GM12891 (cell line): ENCODE results near the gene AK5. TPM values are rescaled to one million over a fixed set of nuclear protein-coding genes. Genes with fewer than 3 reads are reported as not detected.

ENCODE experiments used
- DNase-seq: peaks from one replicate; pipeline ENCODE4 v3.0.0; 2011; ENCODE audit warnings: low spot score; ENCODE audit not compliant: insufficient read length
- FAIRE-seq: peaks from 2 replicates; lab custom pipeline; 2011; peaks lifted over from hg19 to GRCh38; lab: Jason Lieb, UNC
- PAX5 ChIP-seq: IDR thresholded peaks from 2 replicates; pipeline ENCODE4 v1.6.1; 2011; ENCODE audit warnings: low read length, moderate library complexity, mild to moderate bottlenecking; ENCODE audit not compliant: insufficient read depth, severe bottlenecking
- POLR2A ChIP-seq: IDR thresholded peaks from 2 replicates; pipeline ENCODE4 v1.6.1; 2011; ENCODE audit warnings: low read depth, low read length, control low read depth
- POLR2AphosphoS5 ChIP-seq: IDR thresholded peaks from 2 replicates; pipeline ENCODE4 v1.6.1; 2011; ENCODE audit warnings: low read depth, low read length, control low read depth
- POU2F2 ChIP-seq: IDR thresholded peaks from 2 replicates; pipeline ENCODE4 v1.6.1; 2011; ENCODE audit warnings: low read depth, mild to moderate bottlenecking, control low read depth, low read length, moderate library complexity
- SPI1 ChIP-seq: IDR thresholded peaks from 2 replicates; pipeline ENCODE4 v1.6.1; 2011; ENCODE audit warnings: low read depth, low read length, control low read depth
- TAF1 ChIP-seq: IDR thresholded peaks from 2 replicates; pipeline ENCODE4 v1.6.1; 2011; ENCODE audit warnings: low read depth, low read length, control low read depth
- polyA plus RNA-seq: library from polyadenylated mRNA; unstranded; fragments of >200 nt; gene quantifications from one replicate; pipeline ENCODE4 v1.2.1, GENCODE V29; 2012; ENCODE audit warnings: low read depth, missing spikeins, inconsistent platforms; ENCODE audit not compliant: missing spikeins

Gene AK5
- not detected for polyA plus RNA-seq

- TF ChIP-seq PAX5 (no peak), POLR2AphosphoS5 (no peak), POLR2A (no peak), POU2F2 (no peak), TAF1 (no peak), SPI1 (no peak)
- FAIRE-seq, result peak; percentile 45
- DNase-seq, result peak; percentile 47
These were observed at the start of gene AK5 for GRCh38 chr1:77281491-77282186. TSS of gene AK5 (plus strand) at chr1:77282019. CDS start at chr1:77282314, 295 bp downstream.

- FAIRE-seq (no peak), DNase-seq (no peak)
- no peak for TF ChIP-seq SPI1
- no peak for TF ChIP-seq POLR2A
- no peak for TF ChIP-seq POU2F2
- TF ChIP-seq TAF1, result no peak
- no peak for TF ChIP-seq POLR2AphosphoS5
- TF ChIP-seq PAX5, result no peak
These were observed 49.0 kb upstream of the AK5 start for GRCh38 chr1:77232829-77233228.

DNA sequence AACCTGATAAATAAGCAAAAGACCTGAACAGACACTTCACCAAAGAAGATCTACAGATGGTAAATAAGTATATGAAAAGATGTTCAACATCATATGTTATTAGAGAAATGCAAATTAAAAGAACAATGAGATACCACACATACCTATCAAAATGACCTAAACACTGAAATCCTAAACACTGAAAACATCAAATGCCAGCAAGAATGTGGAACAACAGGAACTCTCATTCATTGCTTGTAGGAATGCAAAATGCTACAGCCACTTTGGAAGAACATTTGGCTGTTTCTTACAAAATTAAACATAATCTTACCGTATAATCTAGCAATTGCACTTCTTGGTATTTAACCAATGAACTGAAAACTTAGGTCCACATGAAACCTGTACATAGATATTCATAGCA lies 47.7 kb upstream of the AK5 start:
- FAIRE-seq, result no peak

DNA sequence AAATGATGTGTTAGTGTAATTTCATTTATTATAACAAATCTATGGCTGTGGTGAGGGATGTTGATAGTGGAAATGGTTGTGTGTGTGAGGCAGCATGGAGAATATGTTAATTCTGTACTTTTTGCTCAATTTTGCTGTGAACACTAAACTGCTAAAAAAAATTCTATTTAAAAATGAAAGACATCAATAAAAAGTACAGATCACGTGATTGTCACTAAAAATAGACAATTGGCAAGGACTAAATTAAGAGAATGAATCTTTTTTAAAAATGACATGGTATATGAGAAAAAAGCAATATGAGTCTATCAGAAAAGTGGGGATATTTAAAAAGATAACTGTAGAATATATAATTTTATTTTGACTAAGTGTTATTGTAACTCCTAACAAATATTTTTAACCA lies 46.9 kb upstream of the AK5 start:
- no peak for FAIRE-seq
- TF ChIP-seq POLR2A (no peak), TAF1 (no peak), SPI1 (no peak), POU2F2 (no peak), POLR2AphosphoS5 (no peak), PAX5 (no peak)
- DNase-seq, result no peak

More for the DNA sequence above, 47.7 kb upstream of the AK5 start:
- TF ChIP-seq POLR2AphosphoS5, result no peak
- TF ChIP-seq TAF1, result no peak
- no peak for TF ChIP-seq SPI1
- no peak for TF ChIP-seq POU2F2
- TF ChIP-seq POLR2A, result no peak
- no peak for TF ChIP-seq PAX5
- DNase-seq, result no peak

GRCh38 chr1:77238462-77238861 lies 43.4 kb upstream of the AK5 start:
- TF ChIP-seq PAX5 (no peak), POLR2AphosphoS5 (no peak), POLR2A (no peak), TAF1 (no peak), SPI1 (no peak), POU2F2 (no peak)
- FAIRE-seq (no peak), DNase-seq (no peak)

GRCh38 chr1:77239311-77239710 lies 42.5 kb upstream of the AK5 start:
- no peak for TF ChIP-seq POU2F2
- TF ChIP-seq SPI1, result no peak
- TF ChIP-seq POLR2A, result no peak
- no peak for TF ChIP-seq POLR2AphosphoS5
- TF ChIP-seq PAX5, result no peak
- TF ChIP-seq TAF1, result no peak
- no peak for DNase-seq
- no peak for FAIRE-seq

DNA sequence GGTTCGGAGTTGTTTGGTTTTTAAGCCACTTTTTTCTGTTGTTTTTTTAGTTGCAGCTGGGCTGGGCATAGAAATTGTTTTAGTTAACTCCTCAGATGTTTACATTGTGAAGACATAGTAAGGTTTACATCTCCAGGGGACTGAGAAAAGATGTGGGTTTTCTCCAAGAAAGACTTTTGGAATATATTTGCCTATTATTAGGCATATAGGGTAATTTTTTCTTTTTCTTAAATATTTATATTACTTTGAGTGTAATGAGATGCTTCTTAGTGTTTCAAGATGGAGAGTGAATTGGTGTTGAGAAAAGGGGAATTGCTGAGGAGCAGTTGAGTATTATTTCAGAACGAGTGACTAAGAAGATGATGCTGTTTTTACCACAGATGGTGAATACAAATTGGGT lies 36.0 kb upstream of the AK5 start:
- FAIRE-seq, result no peak
- DNase-seq, result no peak
- TF ChIP-seq POLR2A, result no peak
- TF ChIP-seq POU2F2, result no peak
- TF ChIP-seq SPI1, result no peak
- no peak for TF ChIP-seq PAX5
- no peak for TF ChIP-seq TAF1
- TF ChIP-seq POLR2AphosphoS5, result no peak

DNA sequence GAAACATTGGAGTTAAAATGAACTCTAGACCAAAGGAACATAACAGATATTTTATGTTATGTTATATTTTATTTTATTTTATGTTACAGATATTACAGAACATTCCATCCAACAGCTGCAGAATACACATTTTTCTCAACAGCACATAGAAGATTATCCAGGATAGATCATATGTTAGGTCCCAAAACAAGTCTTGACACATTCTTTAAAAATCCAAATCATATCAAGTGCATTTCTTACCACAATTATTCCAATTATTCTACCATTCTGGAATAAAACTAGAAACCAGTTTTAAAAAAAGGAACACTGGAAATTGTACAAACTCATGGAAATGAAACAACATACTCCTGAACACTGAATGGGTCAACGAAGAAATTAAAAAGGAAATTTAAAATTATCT lies 31.7 kb upstream of the AK5 start:
- DNase-seq, result no peak
- no peak for FAIRE-seq
- no peak for TF ChIP-seq TAF1
- no peak for TF ChIP-seq PAX5
- no peak for TF ChIP-seq POLR2A
- no peak for TF ChIP-seq POLR2AphosphoS5
- no peak for TF ChIP-seq POU2F2
- no peak for TF ChIP-seq SPI1

DNA sequence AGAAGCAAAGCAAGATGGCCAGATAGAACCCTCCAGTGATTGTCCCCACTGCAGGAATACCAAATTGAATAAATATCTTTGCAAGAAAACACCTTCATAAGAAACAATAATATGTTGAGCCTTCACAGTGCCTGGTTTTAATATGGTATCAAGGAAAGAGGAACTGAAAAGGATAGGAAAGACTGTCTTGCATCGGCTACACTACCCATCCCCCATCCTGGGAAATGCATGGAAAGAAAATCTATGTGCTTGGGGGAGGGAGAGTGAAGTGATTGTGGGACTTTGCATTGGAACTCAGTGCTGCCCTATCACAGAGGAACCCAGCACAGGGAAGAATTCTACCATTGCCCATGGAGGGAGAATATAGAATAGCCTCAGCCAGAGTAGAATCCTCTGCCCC lies 28.6 kb upstream of the AK5 start:
- DNase-seq (no peak), FAIRE-seq (no peak)
- TF ChIP-seq TAF1, result no peak
- no peak for TF ChIP-seq POU2F2
- no peak for TF ChIP-seq POLR2AphosphoS5
- no peak for TF ChIP-seq SPI1
- no peak for TF ChIP-seq POLR2A
- TF ChIP-seq PAX5, result no peak

GRCh38 chr1:77263708-77264107 lies 18.1 kb upstream of the AK5 start:
- no peak for TF ChIP-seq TAF1
- TF ChIP-seq SPI1, result no peak
- DNase-seq (no peak), FAIRE-seq (no peak)

DNA sequence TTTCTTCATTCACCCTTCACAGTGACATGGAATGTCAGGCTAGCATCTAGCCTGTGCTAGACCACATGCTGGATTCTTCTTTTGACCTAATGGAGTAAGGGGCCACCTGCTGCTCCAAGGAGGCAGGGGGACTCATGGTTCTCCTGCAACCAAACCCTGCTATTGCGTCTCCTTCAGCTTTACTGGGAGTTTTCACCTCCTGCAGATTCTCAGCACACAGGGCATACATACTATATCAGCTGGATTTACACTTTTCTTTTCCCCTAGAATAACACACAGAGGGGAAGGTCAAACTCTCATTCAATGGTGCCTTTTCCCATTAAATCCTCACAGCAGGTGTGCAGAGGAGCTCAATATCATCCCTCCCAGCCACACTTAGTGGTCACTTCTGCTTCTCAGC lies 16.6 kb upstream of the AK5 start:
- no peak for DNase-seq
- TF ChIP-seq POLR2AphosphoS5 (no peak), PAX5 (no peak)
- FAIRE-seq, result no peak

DNA sequence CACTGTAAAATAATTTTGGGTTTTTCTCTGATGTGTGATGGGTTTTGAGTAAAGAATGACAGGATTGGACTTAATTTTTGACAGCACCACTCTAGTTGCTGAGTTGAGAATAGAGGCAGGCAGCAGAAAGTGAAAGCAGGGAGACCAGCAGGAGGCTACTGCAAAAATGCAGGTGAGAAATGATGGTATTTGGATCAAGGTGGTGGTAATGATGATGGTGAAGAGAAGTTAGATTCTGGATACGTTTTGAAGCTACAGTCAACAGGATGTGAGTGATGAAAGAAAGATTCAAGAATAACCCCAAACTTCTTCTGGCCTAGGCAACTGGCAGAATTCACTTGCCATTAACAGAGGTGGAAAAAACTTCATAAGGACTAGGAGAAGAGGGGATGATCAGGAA lies 14.8 kb upstream of the AK5 start:
- TF ChIP-seq TAF1, result no peak
- no peak for TF ChIP-seq SPI1
- TF ChIP-seq POLR2AphosphoS5, result no peak
- no peak for TF ChIP-seq POLR2A
- no peak for TF ChIP-seq PAX5
- no peak for TF ChIP-seq POU2F2
- DNase-seq, result no peak
- FAIRE-seq, result no peak
